Panc1 (cell line): ENCODE measurements around the gene RBMS3. TPM values are rescaled to one million over a fixed set of nuclear protein-coding genes. Genes with fewer than 3 reads are reported as not detected.
"Not testable (repeated sequence)": the region's sequence is repeated elsewhere in the genome, so short reads cannot be mapped to it uniquely, and the experiment has no call there.

ENCODE experiments used
- ATAC-seq: fragments of 200-7000 bp; cut with Tn5 transposase; 2 replicates; pipeline ENCODE4 v1.9.1; 2020; ENCODE audit warnings: mild to moderate bottlenecking, moderate library complexity
- BruUV-seq: library from RNA; stranded (reverse); fragments of 400-500 nt; replicated peaks from 2 replicates; lab custom pipeline; 2021; lab: Mats Ljungman, UMichigan
- CTCF ChIA-PET: fragments of 300-600 bp; sonication (Branson Sonifier 250); formaldehyde crosslinking; loops from one replicate; lab custom pipeline; 2022; ENCODE audit warnings: antibody characterized with exemption; lab: Charles Lee
- POLR2A ChIA-PET: fragments of 300-600 bp; sonication (Branson Sonifier 250); formaldehyde crosslinking; loops from one replicate; lab custom pipeline; 2022; ENCODE audit warnings: antibody characterized with exemption; lab: Charles Lee
- DNase-seq: peaks from one replicate; pipeline ENCODE4 v3.0.0-alpha.2; 2010; ENCODE audit warnings: low read depth, low spot score
- H3K27ac ChIP-seq: 2 replicates; pipeline ENCODE4 v1.5.1; 2011; ENCODE audit warnings: mild to moderate bottlenecking, low read length, inconsistent platforms
- H3K27me3 ChIP-seq: fragments of 200-500 bp; sonication (Bioruptor generic); 2 replicates; pipeline ENCODE4 v1.6.0; 2014; ENCODE audit warnings: low read length, inconsistent platforms; ENCODE audit not compliant: control insufficient read depth, insufficient read depth
- H3K36me3 ChIP-seq: fragments of 200-500 bp; sonication (Bioruptor generic); 2 replicates; pipeline ENCODE4 v1.5.1; 2014; ENCODE audit warnings: inconsistent platforms, mild to moderate bottlenecking, low read length, moderate library complexity; ENCODE audit not compliant: control insufficient read depth, insufficient read depth
- H3K4me1 ChIP-seq: 2 replicates; pipeline ENCODE4 v1.5.1; 2011; ENCODE audit warnings: inconsistent platforms, mild to moderate bottlenecking, low read length, moderate library complexity; ENCODE audit not compliant: control insufficient read depth, insufficient read depth
- H3K4me3 ChIP-seq, 2 experiments: 2 replicates each; pipeline ENCODE4 v1.5.1; 2011 to 2012; ENCODE audit warnings: low read depth in 2 of 2, low read length in 2 of 2, mild to moderate bottlenecking in 2 of 2, inconsistent platforms in 1 of 2, moderate library complexity in 1 of 2
- H3K9me3 ChIP-seq: fragments of 200-500 bp; sonication (Bioruptor generic); 2 replicates; pipeline ENCODE4 v1.5.1; 2014; ENCODE audit warnings: low read depth, mild to moderate bottlenecking, inconsistent platforms, low read length, moderate library complexity; ENCODE audit not compliant: control insufficient read depth, insufficient read depth
- POLR2AphosphoS5 ChIP-seq: IDR thresholded peaks from 2 replicates; pipeline ENCODE4 v1.6.1; 2012; ENCODE audit warnings: mild to moderate bottlenecking, low read depth, low read length, moderate library complexity
- SIN3A ChIP-seq: IDR thresholded peaks from 2 replicates; pipeline ENCODE4 v1.6.1; 2012; ENCODE audit warnings: low read depth, mild to moderate bottlenecking, low read length, moderate library complexity, borderline replicate concordance; ENCODE audit not compliant: insufficient read depth
- TCF7L2 ChIP-seq: IDR thresholded peaks from 2 replicates; pipeline ENCODE4 v1.6.1; 2011; ENCODE audit warnings: mild to moderate bottlenecking, low read depth, low read length, inconsistent platforms
- in situ Hi-C: cut with HindIII; loops from 2 replicates; pipeline ENCODE4 v1.10.0; 2016; ENCODE audit warnings: low sequenced_read_pairs, low pct_unique_long_range_greater_than_20kb
- intact Hi-C: fragments of 100-400 bp; cut with micrococcal nuclease; formaldehyde crosslinking; loops from one replicate; pipeline ENCODE4 v1.10.0; 2022; ENCODE audit not compliant: unreplicated experiment
- total RNA-seq: library from RNA; stranded (reverse); gene quantifications from one replicate; pipeline ENCODE4 v1.2.1, GENCODE V29; 2021; ENCODE audit not compliant: unreplicated experiment
- TF ChIP-seq, protein P1 (sequence below), 2 experiments: IDR thresholded peaks; 2 replicates each; pipeline ENCODE4 v1.6.1; 2011 to 2012; ENCODE audit warnings: low read depth in 2 of 2, control low read depth in 1 of 2, low read length in 1 of 2, mild to moderate bottlenecking in 1 of 2, moderate library complexity in 1 of 2; ENCODE audit not compliant: insufficient read depth in 1 of 2
- TF ChIP-seq, protein P2 (sequence below): fragments of 450-650 bp; IDR thresholded peaks from 2 replicates; pipeline ENCODE4 v1.5.1; 2017; ENCODE audit warnings: mild to moderate bottlenecking

The RBMS3 gene
- total RNA-seq, 1 experiment from 2014 or later, result 1.1 TPM

DNA sequence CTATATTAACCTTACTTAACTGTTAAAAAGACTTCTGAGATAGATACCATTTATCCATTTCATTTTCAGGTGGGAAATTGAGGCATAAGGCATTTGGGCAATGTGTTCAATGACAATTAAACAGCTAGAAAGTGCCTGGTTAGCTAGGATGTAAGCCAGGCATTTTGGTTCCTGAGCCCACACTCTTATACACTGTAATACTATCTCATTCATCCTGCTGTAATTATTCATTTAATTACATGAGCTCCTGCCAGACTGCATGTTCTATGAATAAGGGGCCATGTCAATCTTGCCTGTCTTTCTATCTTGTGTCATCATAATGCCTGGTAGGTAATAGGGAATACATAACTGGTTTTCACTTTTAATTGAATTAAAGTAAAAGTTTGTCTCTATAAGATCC lies 74.0 kb downstream of the RBMS3 start:
- Histone ChIP-seq H3K4me3 (no peak overlapping the region), H3K27ac (no peak overlapping the region), H3K27me3 (no peaks in the 10 kb centered on the region), H3K4me1 (no peaks in the 10 kb centered on the region), H3K9me3 (no peaks in the 10 kb centered on the region), H3K36me3 (no peaks in the 10 kb centered on the region)
- no peak for ATAC-seq
- no TSS peak for BruUV-seq
- ChIA-PET CTCF (no interaction called here), POLR2A (no interaction called here)
- no peak for DNase-seq
- intact Hi-C loops, result no loop called here
- TF ChIP-seq POLR2AphosphoS5, result no peak
- no peak for TF ChIP-seq SIN3A
- TF ChIP-seq, protein P1, sequence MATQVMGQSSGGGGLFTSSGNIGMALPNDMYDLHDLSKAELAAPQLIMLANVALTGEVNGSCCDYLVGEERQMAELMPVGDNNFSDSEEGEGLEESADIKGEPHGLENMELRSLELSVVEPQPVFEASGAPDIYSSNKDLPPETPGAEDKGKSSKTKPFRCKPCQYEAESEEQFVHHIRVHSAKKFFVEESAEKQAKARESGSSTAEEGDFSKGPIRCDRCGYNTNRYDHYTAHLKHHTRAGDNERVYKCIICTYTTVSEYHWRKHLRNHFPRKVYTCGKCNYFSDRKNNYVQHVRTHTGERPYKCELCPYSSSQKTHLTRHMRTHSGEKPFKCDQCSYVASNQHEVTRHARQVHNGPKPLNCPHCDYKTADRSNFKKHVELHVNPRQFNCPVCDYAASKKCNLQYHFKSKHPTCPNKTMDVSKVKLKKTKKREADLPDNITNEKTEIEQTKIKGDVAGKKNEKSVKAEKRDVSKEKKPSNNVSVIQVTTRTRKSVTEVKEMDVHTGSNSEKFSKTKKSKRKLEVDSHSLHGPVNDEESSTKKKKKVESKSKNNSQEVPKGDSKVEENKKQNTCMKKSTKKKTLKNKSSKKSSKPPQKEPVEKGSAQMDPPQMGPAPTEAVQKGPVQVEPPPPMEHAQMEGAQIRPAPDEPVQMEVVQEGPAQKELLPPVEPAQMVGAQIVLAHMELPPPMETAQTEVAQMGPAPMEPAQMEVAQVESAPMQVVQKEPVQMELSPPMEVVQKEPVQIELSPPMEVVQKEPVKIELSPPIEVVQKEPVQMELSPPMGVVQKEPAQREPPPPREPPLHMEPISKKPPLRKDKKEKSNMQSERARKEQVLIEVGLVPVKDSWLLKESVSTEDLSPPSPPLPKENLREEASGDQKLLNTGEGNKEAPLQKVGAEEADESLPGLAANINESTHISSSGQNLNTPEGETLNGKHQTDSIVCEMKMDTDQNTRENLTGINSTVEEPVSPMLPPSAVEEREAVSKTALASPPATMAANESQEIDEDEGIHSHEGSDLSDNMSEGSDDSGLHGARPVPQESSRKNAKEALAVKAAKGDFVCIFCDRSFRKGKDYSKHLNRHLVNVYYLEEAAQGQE (IDR thresholded peaks at IDR 0.05; ENCODE audit: insufficient read depth in 1 of 2, low read depth in 2 of 2, low read length in 1 of 2), result no peak
- TF ChIP-seq, protein P2, sequence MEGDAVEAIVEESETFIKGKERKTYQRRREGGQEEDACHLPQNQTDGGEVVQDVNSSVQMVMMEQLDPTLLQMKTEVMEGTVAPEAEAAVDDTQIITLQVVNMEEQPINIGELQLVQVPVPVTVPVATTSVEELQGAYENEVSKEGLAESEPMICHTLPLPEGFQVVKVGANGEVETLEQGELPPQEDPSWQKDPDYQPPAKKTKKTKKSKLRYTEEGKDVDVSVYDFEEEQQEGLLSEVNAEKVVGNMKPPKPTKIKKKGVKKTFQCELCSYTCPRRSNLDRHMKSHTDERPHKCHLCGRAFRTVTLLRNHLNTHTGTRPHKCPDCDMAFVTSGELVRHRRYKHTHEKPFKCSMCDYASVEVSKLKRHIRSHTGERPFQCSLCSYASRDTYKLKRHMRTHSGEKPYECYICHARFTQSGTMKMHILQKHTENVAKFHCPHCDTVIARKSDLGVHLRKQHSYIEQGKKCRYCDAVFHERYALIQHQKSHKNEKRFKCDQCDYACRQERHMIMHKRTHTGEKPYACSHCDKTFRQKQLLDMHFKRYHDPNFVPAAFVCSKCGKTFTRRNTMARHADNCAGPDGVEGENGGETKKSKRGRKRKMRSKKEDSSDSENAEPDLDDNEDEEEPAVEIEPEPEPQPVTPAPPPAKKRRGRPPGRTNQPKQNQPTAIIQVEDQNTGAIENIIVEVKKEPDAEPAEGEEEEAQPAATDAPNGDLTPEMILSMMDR, result no peak
- TF ChIP-seq TCF7L2, result no peak
- in situ Hi-C loops, result no loop called here

DNA sequence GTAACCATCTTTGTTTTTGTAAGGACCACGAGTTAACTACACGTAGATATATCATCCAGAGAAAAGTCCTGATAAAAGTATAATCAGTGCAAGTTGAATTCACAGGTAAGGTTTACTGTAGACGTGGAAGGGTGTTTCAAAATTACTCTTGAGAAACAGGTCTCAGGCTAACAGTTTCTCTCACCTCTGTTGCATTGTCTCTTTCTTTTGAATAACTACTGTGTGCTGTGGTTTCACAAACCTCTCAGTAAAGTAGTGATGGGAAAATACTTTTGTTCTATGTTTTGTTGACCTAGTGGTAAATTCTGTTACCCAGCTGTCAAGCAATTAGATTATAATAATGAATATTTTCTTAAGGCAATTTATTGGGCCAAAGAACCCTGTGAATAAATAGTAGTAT lies 75.2 kb downstream of the RBMS3 start:
- no TSS peak for BruUV-seq
- POLR2A ChIA-PET, result no interaction called here
- TF ChIP-seq, protein P1 (IDR thresholded peaks at IDR 0.05; ENCODE audit: insufficient read depth in 1 of 2, low read depth in 2 of 2, low read length in 1 of 2), result no peak
- TF ChIP-seq SIN3A (no peak), POLR2AphosphoS5 (no peak), TCF7L2 (no peak)
- TF ChIP-seq, protein P2, result no peak

DNA sequence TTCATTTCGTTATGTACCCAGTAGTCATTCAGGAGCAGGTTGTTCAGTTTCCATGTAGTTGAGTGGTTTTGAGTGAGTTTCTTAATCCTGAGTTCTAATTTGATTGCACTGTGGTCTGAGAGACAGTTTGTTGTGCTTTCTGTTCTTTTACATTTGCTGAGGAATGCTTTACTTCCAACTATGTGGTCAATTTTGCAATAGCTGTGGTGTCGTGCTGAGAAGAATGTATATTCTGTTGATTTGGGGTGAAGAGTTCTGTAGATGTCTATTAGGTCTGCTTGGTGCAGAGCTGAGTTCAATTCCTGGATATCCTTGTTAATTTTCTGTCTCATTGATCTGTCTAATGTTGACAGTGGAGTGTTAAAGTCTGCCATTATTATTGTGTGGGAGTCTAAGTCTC lies 79.4 kb downstream of the RBMS3 start:
- H3K9me3 ChIP-seq, intact Hi-C loops, BruUV-seq, DNase-seq, in situ Hi-C loops, POLR2A ChIA-PET, H3K27me3 ChIP-seq, H3K4me3 ChIP-seq, H3K36me3 ChIP-seq, CTCF ChIA-PET, ATAC-seq, H3K27ac ChIP-seq, H3K4me1 ChIP-seq: not testable (repeated sequence)

More for the DNA sequence above, 75.2 kb downstream of the RBMS3 start:
- DNase-seq, result no peak
- Histone ChIP-seq H3K9me3 (no peaks in the 10 kb centered on the region), H3K27ac (no peak overlapping the region), H3K36me3 (no peaks in the 10 kb centered on the region), H3K4me1 (no peaks in the 10 kb centered on the region), H3K4me3 (no peak overlapping the region), H3K27me3 (no peaks in the 10 kb centered on the region)
- in situ Hi-C loops, result no loop called here
- ATAC-seq, result no peak
- CTCF ChIA-PET, result no interaction called here
- intact Hi-C loops, result no loop called here
